Pancreas (tissue), 10 donors: ENCODE results near the gene SEC24A. TPM values are rescaled to one million over a fixed set of nuclear protein-coding genes. Genes with fewer than 3 reads are reported as not detected.
"Not testable (repeated sequence)": the region's sequence is repeated elsewhere in the genome, so short reads cannot be mapped to it uniquely, and the experiment has no call there.

ENCODE experiments used
- ATAC-seq, 4 donors: fragments of 200-7000 bp; cut with Tn5 transposase; one replicate each; pipeline versions ENCODE4 v1.8.0 to v1.9.1; 2020; ENCODE audit warnings: mild to moderate bottlenecking in 4 of 4, moderate library complexity in 4 of 4
- DNase-seq, 6 donors: peaks; one replicate each; pipeline ENCODE4 v3.0.0-alpha.2; 2020
- FAIRE-seq: peaks from 2 replicates; lab custom pipeline; 2012; peaks lifted over from hg19 to GRCh38; lab: Jason Lieb, UNC
- H3K27ac ChIP-seq, 4 donors: fragments of 200-600 bp; sonication (generic); 1 replicate in 3 of 4; 2 replicates in 1 of 4; pipeline versions ENCODE4 v1.5.0 to v1.8.0; 2020
- H3K27me3 ChIP-seq, 4 donors: fragments of 200-600 bp; one replicate each; pipeline ENCODE4 v1.8.0; 2021
- H3K36me3 ChIP-seq, 3 donors: fragments of 200-600 bp; sonication (generic) in 1 of 3; one replicate each; pipeline versions ENCODE4 v1.5.0 to v1.8.0; 2020 to 2021
- H3K4me1 ChIP-seq, 3 donors: fragments of 200-600 bp; one replicate each; pipeline ENCODE4 v1.8.0; 2021
- H3K4me3 ChIP-seq, 4 donors: fragments of 200-600 bp; sonication (generic) in 2 of 4; one replicate each; pipeline versions ENCODE4 v1.5.0 to v1.8.0; 2020 to 2021
- H3K9me3 ChIP-seq, 4 donors: fragments of 200-600 bp; one replicate each; pipeline ENCODE4 v1.8.0; 2021
- CTCF ChIP-seq, 4 donors: fragments of 200-600 bp; sonication (generic) in 3 of 4; IDR thresholded peaks; one replicate each; pipeline versions ENCODE4 v1.5.0 to v1.8.0; 2021; ENCODE audit warnings: antibody characterized with exemption in 4 of 4
- WGBS, 2 donors: extraction: QIAGEN DNeasy Blood & Tissue Kit; methylation state at CpG; one replicate each; pipeline ENCODE4 v1.1.7; 2013; 5-methylcytosine and 5-hydroxymethylcytosine counted together
- intact Hi-C, 3 donors: fragments of 100-400 bp; cut with DNase I; formaldehyde crosslinking; loops; one replicate each; pipeline versions ENCODE4 v1.11.1 to v1.14.2; 2022
- polyA plus RNA-seq, 2 donors: library from polyadenylated mRNA; stranded (reverse); fragments of 200-250 nt; gene quantifications; one replicate each; pipeline ENCODE4 v1.2.3, GENCODE V29; 2013
- total RNA-seq, 6 donors: library from RNA; stranded (reverse); fragmentation: NEBNext Ultra II Directional in 4 of 6; extraction: Animal tissue kit (Norgen Biotek cat#: 25700) in 4 of 6; gene quantifications; one replicate each; pipeline versions ENCODE4 v1.2.1 to v1.2.4, GENCODE V29; 2021 to 2023
- donor health status: healthy with polysubstance abuse.
- donor health status: DM: no; HTN: no; CAD: no; lungs with moderate emphysema.
- donor health status: DM: no; HTN: no; CAD: no.
- donor health status: control.
- donor health status: control.
- donor health status: Bipolar disorder and iron deficiency.
- donor health status: DM: yes; HTN: yes; CAD: no.
- donor health status: DM: no; HTN: no; CAD: no.
- donor health status: DM: no; HTN: no; CAD: no.
- donor health status: DM: yes; HTN: yes; CAD: no.

The SEC24A gene
- total and polyA plus RNA-seq, 8 donors, result 3.4 to 18.1 (median 10.2) TPM

- ATAC-seq, result peak; percentile 31 to 56 (median 38)
- H3K27ac ChIP-seq, result peak overlapping the region; percentile 82 to 98 (median 93)
- peaks cover 4 to 26% (median 9%) of the 10 kb centered on the region in 3 donors for H3K4me1 ChIP-seq
- intact Hi-C loops, result no loop called here
- WGBS, 2 donors, result 2% methylated on average over 15 of the region's 15 CpGs
- peak overlapping the region; percentile 78 to 95 (median 94) for H3K4me3 ChIP-seq
- DNase-seq, result no peak
- no peaks in the 10 kb centered on the region for H3K27me3 ChIP-seq
- FAIRE-seq, result no peak
- no peaks in the 10 kb centered on the region for H3K36me3 ChIP-seq
- H3K9me3 ChIP-seq, result no peaks in the 10 kb centered on the region
- no peak for TF ChIP-seq CTCF (IDR thresholded peaks at IDR 0.05)
Observed at GRCh38 chr5:134647750-134648424, 698 bp upstream of the SEC24A start.

- peak; percentile 38 to 60 (median 50) for ATAC-seq
- FAIRE-seq, result no peak
- H3K36me3 ChIP-seq, result no peaks in the 10 kb centered on the region
- no peaks in the 10 kb centered on the region for H3K9me3 ChIP-seq
- no peaks in the 10 kb centered on the region for H3K27me3 ChIP-seq
- peak in 4 of 6 donors; percentile 33 to 81 (median 54) for DNase-seq
- H3K4me3 ChIP-seq, result peak overlapping the region; percentile 78 to 95 (median 94)
- WGBS, 2 donors, result 0 to 1% methylated on average over 18 of the region's 18 CpGs
- H3K27ac ChIP-seq, result peak overlapping the region; percentile 82 to 98 (median 93)
- H3K4me1 ChIP-seq, result peaks cover 4 to 26% (median 9%) of the 10 kb centered on the region in 3 donors
- intact Hi-C loops, result no loop called here
- TF ChIP-seq CTCF (IDR thresholded peaks at IDR 0.05), result no peak
Observed at GRCh38 chr5:134649163-134649835, 714 bp downstream of the SEC24A start.

GRCh38 chr5:134650660-134651059 is 2.1 kb downstream of the SEC24A start:
- WGBS, 2 donors, result 43 to 44% methylated on average over 6 of the region's 6 CpGs
- H3K27me3 ChIP-seq, FAIRE-seq, DNase-seq, ATAC-seq, H3K27ac ChIP-seq, H3K36me3 ChIP-seq, intact Hi-C loops, H3K9me3 ChIP-seq: not testable (repeated sequence)
- Histone ChIP-seq H3K4me3 (peak overlapping the region in 1 of 4 donors; percentile 95), H3K4me1 (peaks cover 4 to 26% (median 9%) of the 10 kb centered on the region in 3 donors)

- WGBS, 2 donors, result 79 to 84% methylated on average over 4 of the region's 4 CpGs
- Histone ChIP-seq H3K36me3 (no peaks in the 10 kb centered on the region), H3K4me3 (no peak overlapping the region), H3K27ac (no peak overlapping the region), H3K9me3 (no peaks in the 10 kb centered on the region), H3K27me3 (no peaks in the 10 kb centered on the region), H3K4me1 (peaks cover 0 to 26% (median 9%) of the 10 kb centered on the region in 3 donors)
- DNase-seq (no peak), FAIRE-seq (no peak), ATAC-seq (no peak)
- TF ChIP-seq CTCF (IDR thresholded peaks at IDR 0.05), result no peak
- intact Hi-C loops, result no loop called here
Observed at GRCh38 chr5:134651531-134651930, 2.9 kb downstream of the SEC24A start.

GRCh38 chr5:134656690-134657089 is 8.1 kb downstream of the SEC24A start:
- ATAC-seq, result no peak
- H3K27me3 ChIP-seq, result no peaks in the 10 kb centered on the region
- H3K27ac ChIP-seq, result no peak overlapping the region
- H3K36me3 ChIP-seq, result no peaks in the 10 kb centered on the region
- H3K4me1 ChIP-seq, result peaks cover 0 to 8% (median 0%) of the 10 kb centered on the region in 3 donors
- DNase-seq, result peak in 1 of 6 donors; percentile 20
- intact Hi-C loops, result no loop called here
- H3K4me3 ChIP-seq, result no peak overlapping the region
- TF ChIP-seq CTCF (IDR thresholded peaks at IDR 0.05), result no peak
- no peaks in the 10 kb centered on the region for H3K9me3 ChIP-seq
- WGBS, 2 donors, result 75% methylated on average over 8 of the region's 8 CpGs
- no peak for FAIRE-seq
